Tibial nerve (tissue), 3 donors: ENCODE measurements around the gene AIF1.
"Not testable (repeated sequence)": the region's sequence is repeated elsewhere in the genome, so short reads cannot be mapped to it uniquely, and the experiment has no call there.

Experiments used
- CTCF ChIP-seq, 5 experiments: fragments of 200-600 bp in 3 of 5; fragments of 450-650 bp in 2 of 5; sonication (generic) in 3 of 5; IDR thresholded peaks; one replicate each; pipeline ENCODE4 v1.5.1; 2016 to 2019; ENCODE audit warnings: antibody characterized with exemption in 5 of 5, mild to moderate bottlenecking in 3 of 5, moderate library complexity in 2 of 5
- POLR2A ChIP-seq, 2 donors: fragments of 450-650 bp; IDR thresholded peaks; one replicate each; pipeline ENCODE4 v1.6.1; 2017; ENCODE audit warnings: antibody characterized with exemption in 2 of 2, mild to moderate bottlenecking in 2 of 2, moderate library complexity in 2 of 2

DNA sequence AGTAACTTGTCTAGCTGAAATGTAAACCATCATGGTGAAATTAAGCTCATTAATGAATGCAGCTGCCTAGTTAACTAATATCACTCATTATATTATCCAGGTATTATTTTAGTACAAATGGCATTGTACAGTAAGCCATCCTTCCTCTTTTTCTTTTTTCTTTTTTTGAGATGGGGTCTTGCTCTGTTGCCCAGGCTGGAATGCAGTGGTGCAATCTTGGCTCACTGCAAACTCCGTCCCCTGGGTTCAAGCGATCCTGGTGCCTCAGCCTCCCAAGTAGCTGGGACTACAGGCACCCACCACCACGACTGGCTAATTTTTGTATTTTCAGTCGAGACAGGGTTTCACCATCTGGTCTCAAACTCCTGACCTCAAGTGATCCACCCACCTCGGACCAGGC lies 24.3 kb upstream of the AIF1 start:
- not testable (repeated sequence) for TF ChIP-seq CTCF, POLR2A (IDR thresholded peaks at IDR 0.05)
